NCI-H524 treated with DMSO at 0.1 percent for 48 hours (cell line): ENCODE measurements around the gene OPN5.

ENCODE experiments used
- DNase-seq: peaks from one replicate; lab custom pipeline; 2025; lab: John Stamatoyannopoulos, UW

Gene OPN5

GRCh38 chr6:47788498-47788884, 6.7 kb downstream of the OPN5 start:
- DNase-seq, result no peak

- DNase-seq, result no peak
Observed at GRCh38 chr6:47789553-47789952, 7.7 kb downstream of the OPN5 start.

- DNase-seq, result no peak
Observed at GRCh38 chr6:47792216-47792733, 10.4 kb downstream of the OPN5 start.

- DNase-seq, result no peak
Observed at GRCh38 chr6:47794577-47795135, 12.8 kb downstream of the OPN5 start.

- no peak for DNase-seq
Observed at GRCh38 chr6:47801984-47802383, 20.2 kb downstream of the OPN5 start.

- no peak for DNase-seq
Observed at GRCh38 chr6:47804821-47805220, 23.0 kb downstream of the OPN5 start.

GRCh38 chr6:47809873-47810272, 28.0 kb downstream of the OPN5 start:
- no peak for DNase-seq

- DNase-seq, result no peak
Observed at GRCh38 chr6:47810885-47811284, 29.1 kb downstream of the OPN5 start.

GRCh38 chr6:47811443-47811842, 29.6 kb downstream of the OPN5 start:
- no peak for DNase-seq

- no peak for DNase-seq
Observed at GRCh38 chr6:47817749-47818148, 35.9 kb downstream of the OPN5 start.

- no peak for DNase-seq
Observed at GRCh38 chr6:47819461-47819860, 37.6 kb downstream of the OPN5 start.

GRCh38 chr6:47822856-47823554, 41.2 kb downstream of the OPN5 start:
- no peak for DNase-seq

- no peak for DNase-seq
Observed at GRCh38 chr6:47832386-47833100, 50.7 kb downstream of the OPN5 start.

GRCh38 chr6:47834196-47834595, 52.4 kb downstream of the OPN5 start:
- DNase-seq, result no peak

GRCh38 chr6:47836046-47836445, 54.2 kb downstream of the OPN5 start:
- no peak for DNase-seq

GRCh38 chr6:47836639-47837038, 54.8 kb downstream of the OPN5 start:
- DNase-seq, result no peak

GRCh38 chr6:47839645-47840044, 57.8 kb downstream of the OPN5 start:
- DNase-seq, result no peak

GRCh38 chr6:47844881-47845280, 63.0 kb downstream of the OPN5 start:
- no peak for DNase-seq

- DNase-seq, result no peak
Observed at GRCh38 chr6:47846752-47847151, 64.9 kb downstream of the OPN5 start.

- DNase-seq, result no peak
Observed at GRCh38 chr6:47851091-47851490, 69.3 kb downstream of the OPN5 start.

- DNase-seq, result no peak
Observed at GRCh38 chr6:47852727-47853126, 70.9 kb downstream of the OPN5 start.

GRCh38 chr6:47853766-47854165, 71.9 kb downstream of the OPN5 start:
- DNase-seq, result no peak

- DNase-seq, result no peak
Observed at GRCh38 chr6:47854971-47855370, 73.1 kb downstream of the OPN5 start.
